DMS53 treated with DMSO at 0.1 percent for 48 hours (cell line): ENCODE measurements around the gene RPS6KC1.
A peak's percentile ranks its signal among the peaks of the same experiment; 100 is the strongest.
"Not testable (repeated sequence)": the region's sequence is repeated elsewhere in the genome, so short reads cannot be mapped to it uniquely, and the experiment has no call there.

Experiments used
- DNase-seq: peaks from one replicate; lab custom pipeline; 2025; ENCODE audit not compliant: unreplicated experiment; lab: John Stamatoyannopoulos, UW

Gene RPS6KC1

GRCh38 chr1:213275293-213275692 is 224.3 kb downstream of the RPS6KC1 start:
- no peak for DNase-seq

- DNase-seq: no peak
Measured at GRCh38 chr1:213276236-213276635, 225.2 kb downstream of the RPS6KC1 start.

- peak; percentile 11 for DNase-seq
Measured at GRCh38 chr1:213277036-213277435, 226.0 kb downstream of the RPS6KC1 start.

- no peak for DNase-seq
Measured at GRCh38 chr1:213279410-213279809, 228.4 kb downstream of the RPS6KC1 start.

GRCh38 chr1:213281640-213282301 is 230.7 kb downstream of the RPS6KC1 start:
- no peak for DNase-seq

GRCh38 chr1:213284626-213285025 is 233.6 kb downstream of the RPS6KC1 start:
- DNase-seq: peak; percentile 18

- no peak for DNase-seq
Measured at GRCh38 chr1:213286235-213286634, 235.2 kb downstream of the RPS6KC1 start.

GRCh38 chr1:213287987-213288386 is 236.9 kb downstream of the RPS6KC1 start:
- peak; percentile 56 for DNase-seq

- DNase-seq: no peak
Measured at GRCh38 chr1:213291526-213291925, 240.5 kb downstream of the RPS6KC1 start.

GRCh38 chr1:213292614-213293013 is 241.6 kb downstream of the RPS6KC1 start:
- no peak for DNase-seq

- no peak for DNase-seq
Measured at GRCh38 chr1:213295860-213296259, 244.8 kb downstream of the RPS6KC1 start.

- no peak for DNase-seq
Measured at GRCh38 chr1:213296558-213296957, 245.5 kb downstream of the RPS6KC1 start.

- no peak for DNase-seq
Measured at GRCh38 chr1:213297021-213297420, 246.0 kb downstream of the RPS6KC1 start.

- DNase-seq: no peak
Measured at GRCh38 chr1:213300433-213300832, 249.4 kb downstream of the RPS6KC1 start.

GRCh38 chr1:213301524-213301923 is 250.5 kb downstream of the RPS6KC1 start:
- not testable (repeated sequence) for DNase-seq

- DNase-seq: peak; percentile 13
Measured at GRCh38 chr1:213303286-213303685, 252.2 kb downstream of the RPS6KC1 start.

- DNase-seq: no peak
Measured at GRCh38 chr1:213315571-213315970, 264.5 kb downstream of the RPS6KC1 start.

- not testable (repeated sequence) for DNase-seq
Measured at GRCh38 chr1:213318458-213318857, 267.4 kb downstream of the RPS6KC1 start.

- DNase-seq: no peak
Measured at GRCh38 chr1:213320191-213320870, 269.3 kb downstream of the RPS6KC1 start.
